Measurements from ENCODE around the gene OSBPL2.

Gene OSBPL2

DNA sequence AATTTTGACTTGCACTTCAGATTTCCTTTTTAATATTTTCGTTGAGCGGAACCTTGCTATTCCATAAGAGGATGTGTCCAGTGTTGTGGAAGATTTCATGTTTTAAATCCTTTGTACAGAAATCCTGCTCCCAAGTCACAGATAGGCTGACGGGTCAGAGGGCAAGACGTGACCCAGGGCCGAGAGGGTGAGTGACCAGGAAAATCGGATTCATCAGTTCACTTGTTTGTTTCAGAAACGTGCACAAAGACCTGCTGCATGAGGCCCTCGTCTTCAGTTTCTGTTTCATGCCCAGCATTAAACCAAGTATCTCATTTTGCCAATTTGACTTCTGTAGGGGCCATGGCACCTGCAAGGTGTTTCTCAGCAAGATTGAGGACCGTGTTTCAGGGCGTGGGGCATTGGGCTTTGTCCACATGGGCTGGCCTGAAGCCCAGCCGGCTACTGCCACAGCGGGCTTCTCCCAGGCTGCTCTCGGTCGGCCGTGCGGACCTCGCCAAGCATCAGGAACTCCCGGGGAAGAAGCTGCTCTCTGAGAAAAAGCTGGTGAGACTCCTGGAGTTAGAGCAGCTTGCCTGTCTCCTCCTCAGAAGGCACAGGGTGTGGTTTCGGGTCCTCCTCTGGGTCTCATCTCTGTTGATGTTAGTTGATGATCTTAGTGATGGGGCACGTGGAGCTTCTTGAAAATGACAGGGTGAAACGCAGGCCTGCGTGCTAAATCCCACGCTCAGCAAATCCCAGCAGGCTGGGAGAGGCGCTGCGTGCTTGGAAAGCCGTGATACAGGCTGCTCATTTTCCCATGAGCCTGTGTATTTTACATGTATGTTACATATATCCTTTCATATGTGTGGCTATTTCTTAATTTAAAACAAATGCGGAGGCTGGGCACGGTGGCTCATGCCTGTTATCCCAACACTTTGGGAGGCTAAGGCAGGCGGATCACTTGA lies 45.0 kb upstream of the OSBPL2 start:
- TF ChIP-seq RAD21 (IDR thresholded peaks at IDR 0.05; ENCODE audit: low read depth) (no peak), CEBPB (IDR thresholded peaks at IDR 0.05) (no peak), TCF12 (IDR thresholded peaks at IDR 0.05; ENCODE audit: low read depth) (no peak), EP300 (IDR thresholded peaks at IDR 0.05; ENCODE audit: borderline replicate concordance) (no peak), CREB1 (IDR thresholded peaks at IDR 0.05; ENCODE audit: low read depth) (no peak), EGR1 (IDR thresholded peaks at IDR 0.05) (no peak), FOXM1 (IDR thresholded peaks at IDR 0.05; ENCODE audit: borderline replicate concordance, low read depth) (no peak), YY1 (IDR thresholded peaks at IDR 0.05; ENCODE audit: low read depth) (no peak), TAF1 (IDR thresholded peaks at IDR 0.05; ENCODE audit: low read depth) (no peak), TEAD4 (IDR thresholded peaks at IDR 0.05) (no peak), NFIC (IDR thresholded peaks at IDR 0.05) (no peak), ZBTB7A (IDR thresholded peaks at IDR 0.05; ENCODE audit: low read depth) (no peak)
- TF ChIP-seq, protein P1, sequence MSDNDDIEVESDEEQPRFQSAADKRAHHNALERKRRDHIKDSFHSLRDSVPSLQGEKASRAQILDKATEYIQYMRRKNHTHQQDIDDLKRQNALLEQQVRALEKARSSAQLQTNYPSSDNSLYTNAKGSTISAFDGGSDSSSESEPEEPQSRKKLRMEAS (IDR thresholded peaks at IDR 0.05): no peak
- TF ChIP-seq, protein P2, sequence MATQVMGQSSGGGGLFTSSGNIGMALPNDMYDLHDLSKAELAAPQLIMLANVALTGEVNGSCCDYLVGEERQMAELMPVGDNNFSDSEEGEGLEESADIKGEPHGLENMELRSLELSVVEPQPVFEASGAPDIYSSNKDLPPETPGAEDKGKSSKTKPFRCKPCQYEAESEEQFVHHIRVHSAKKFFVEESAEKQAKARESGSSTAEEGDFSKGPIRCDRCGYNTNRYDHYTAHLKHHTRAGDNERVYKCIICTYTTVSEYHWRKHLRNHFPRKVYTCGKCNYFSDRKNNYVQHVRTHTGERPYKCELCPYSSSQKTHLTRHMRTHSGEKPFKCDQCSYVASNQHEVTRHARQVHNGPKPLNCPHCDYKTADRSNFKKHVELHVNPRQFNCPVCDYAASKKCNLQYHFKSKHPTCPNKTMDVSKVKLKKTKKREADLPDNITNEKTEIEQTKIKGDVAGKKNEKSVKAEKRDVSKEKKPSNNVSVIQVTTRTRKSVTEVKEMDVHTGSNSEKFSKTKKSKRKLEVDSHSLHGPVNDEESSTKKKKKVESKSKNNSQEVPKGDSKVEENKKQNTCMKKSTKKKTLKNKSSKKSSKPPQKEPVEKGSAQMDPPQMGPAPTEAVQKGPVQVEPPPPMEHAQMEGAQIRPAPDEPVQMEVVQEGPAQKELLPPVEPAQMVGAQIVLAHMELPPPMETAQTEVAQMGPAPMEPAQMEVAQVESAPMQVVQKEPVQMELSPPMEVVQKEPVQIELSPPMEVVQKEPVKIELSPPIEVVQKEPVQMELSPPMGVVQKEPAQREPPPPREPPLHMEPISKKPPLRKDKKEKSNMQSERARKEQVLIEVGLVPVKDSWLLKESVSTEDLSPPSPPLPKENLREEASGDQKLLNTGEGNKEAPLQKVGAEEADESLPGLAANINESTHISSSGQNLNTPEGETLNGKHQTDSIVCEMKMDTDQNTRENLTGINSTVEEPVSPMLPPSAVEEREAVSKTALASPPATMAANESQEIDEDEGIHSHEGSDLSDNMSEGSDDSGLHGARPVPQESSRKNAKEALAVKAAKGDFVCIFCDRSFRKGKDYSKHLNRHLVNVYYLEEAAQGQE (IDR thresholded peaks at IDR 0.05; ENCODE audit: low read depth): no peak
- TF ChIP-seq, protein P3, sequence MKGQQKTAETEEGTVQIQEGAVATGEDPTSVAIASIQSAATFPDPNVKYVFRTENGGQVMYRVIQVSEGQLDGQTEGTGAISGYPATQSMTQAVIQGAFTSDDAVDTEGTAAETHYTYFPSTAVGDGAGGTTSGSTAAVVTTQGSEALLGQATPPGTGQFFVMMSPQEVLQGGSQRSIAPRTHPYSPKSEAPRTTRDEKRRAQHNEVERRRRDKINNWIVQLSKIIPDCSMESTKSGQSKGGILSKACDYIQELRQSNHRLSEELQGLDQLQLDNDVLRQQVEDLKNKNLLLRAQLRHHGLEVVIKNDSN (IDR thresholded peaks at IDR 0.05): no peak

DNA sequence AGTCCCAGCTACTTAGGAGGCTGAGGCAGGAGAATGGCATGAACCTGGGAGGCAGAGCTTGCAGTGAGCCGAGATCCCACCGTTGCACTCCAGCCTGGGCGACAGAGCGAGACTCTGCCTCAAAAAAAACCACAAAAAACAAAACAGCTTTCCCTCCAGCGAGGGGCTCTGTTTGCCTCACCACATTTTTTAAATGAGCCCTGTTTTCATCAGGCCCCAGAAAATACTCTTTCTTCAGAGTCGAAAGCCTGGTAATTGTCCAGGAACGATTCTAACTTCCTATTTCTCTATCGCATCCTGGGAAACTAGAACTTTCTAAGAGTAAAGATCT lies 43.3 kb upstream of the OSBPL2 start:
- TF ChIP-seq, protein P2 (IDR thresholded peaks at IDR 0.05; ENCODE audit: low read depth): no peak
- TF ChIP-seq RAD21 (IDR thresholded peaks at IDR 0.05; ENCODE audit: low read depth): no peak
- TF ChIP-seq FOXM1 (IDR thresholded peaks at IDR 0.05; ENCODE audit: borderline replicate concordance, low read depth): no peak
- TF ChIP-seq TCF12 (IDR thresholded peaks at IDR 0.05; ENCODE audit: low read depth): no peak
- no peak for TF ChIP-seq EGR1 (IDR thresholded peaks at IDR 0.05)
- TF ChIP-seq TAF1 (IDR thresholded peaks at IDR 0.05; ENCODE audit: low read depth): no peak
- TF ChIP-seq, protein P1 (IDR thresholded peaks at IDR 0.05): no peak
- TF ChIP-seq NFIC (IDR thresholded peaks at IDR 0.05): no peak
- no peak for TF ChIP-seq YY1 (IDR thresholded peaks at IDR 0.05; ENCODE audit: low read depth)
- TF ChIP-seq CREB1 (IDR thresholded peaks at IDR 0.05; ENCODE audit: low read depth): no peak

DNA sequence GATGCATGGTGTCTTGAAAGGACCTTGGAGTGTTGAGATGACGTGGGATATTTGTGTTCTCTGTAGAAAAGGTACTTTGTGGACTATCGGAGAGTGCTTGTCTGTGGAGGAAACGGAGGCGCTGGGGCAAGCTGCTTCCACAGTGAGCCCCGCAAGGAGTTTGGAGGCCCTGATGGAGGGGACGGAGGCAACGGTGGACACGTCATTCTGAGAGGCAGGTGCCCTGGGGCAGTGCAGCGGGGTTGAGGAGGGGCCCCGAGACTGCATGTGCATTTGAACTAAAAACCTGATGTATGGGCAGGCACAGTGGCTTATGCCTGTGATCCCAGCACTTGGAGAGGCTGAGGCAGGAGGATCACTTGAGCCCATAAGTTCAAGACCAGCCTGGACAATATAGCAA lies 42.6 kb upstream of the OSBPL2 start:
- TF ChIP-seq YY1 (IDR thresholded peaks at IDR 0.05; ENCODE audit: low read depth) (no peak), TEAD4 (IDR thresholded peaks at IDR 0.05) (no peak), TCF12 (IDR thresholded peaks at IDR 0.05; ENCODE audit: low read depth) (no peak), EGR1 (IDR thresholded peaks at IDR 0.05) (no peak), FOXM1 (IDR thresholded peaks at IDR 0.05; ENCODE audit: borderline replicate concordance, low read depth) (no peak), RAD21 (IDR thresholded peaks at IDR 0.05; ENCODE audit: low read depth) (no peak), NFIC (IDR thresholded peaks at IDR 0.05) (no peak), TAF1 (IDR thresholded peaks at IDR 0.05; ENCODE audit: low read depth) (no peak), CEBPB (IDR thresholded peaks at IDR 0.05) (no peak), EP300 (IDR thresholded peaks at IDR 0.05; ENCODE audit: borderline replicate concordance) (no peak), CREB1 (IDR thresholded peaks at IDR 0.05; ENCODE audit: low read depth) (no peak), ZBTB7A (IDR thresholded peaks at IDR 0.05; ENCODE audit: low read depth) (no peak)
- TF ChIP-seq, protein P3 (IDR thresholded peaks at IDR 0.05): no peak
- TF ChIP-seq, protein P1 (IDR thresholded peaks at IDR 0.05): no peak

DNA sequence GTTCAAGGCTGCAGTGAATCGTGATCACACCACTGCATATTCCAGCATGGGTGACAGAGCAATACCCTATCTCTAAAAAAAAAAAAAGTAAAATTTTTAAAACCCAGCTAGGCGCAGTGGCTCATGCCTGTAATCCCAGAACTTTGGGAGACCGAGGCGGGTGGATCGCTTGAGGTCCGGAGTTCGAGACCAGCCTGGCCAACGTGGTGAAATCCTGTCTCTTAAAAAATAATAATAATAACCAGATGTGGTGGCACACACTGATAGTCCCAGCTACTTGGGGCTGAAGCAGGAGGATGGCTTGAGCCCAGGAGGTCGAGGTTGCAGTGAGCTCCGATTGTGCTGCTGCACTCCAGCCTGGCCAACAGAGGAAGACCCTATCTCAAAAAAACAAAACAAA lies 42.0 kb upstream of the OSBPL2 start:
- no peak for TF ChIP-seq CEBPB (IDR thresholded peaks at IDR 0.05)
- no peak for TF ChIP-seq TCF12 (IDR thresholded peaks at IDR 0.05; ENCODE audit: low read depth)
- no peak for TF ChIP-seq YY1 (IDR thresholded peaks at IDR 0.05; ENCODE audit: low read depth)
- TF ChIP-seq TAF1 (IDR thresholded peaks at IDR 0.05; ENCODE audit: low read depth): no peak
- no peak for TF ChIP-seq EGR1 (IDR thresholded peaks at IDR 0.05)
- no peak for TF ChIP-seq EP300 (IDR thresholded peaks at IDR 0.05; ENCODE audit: borderline replicate concordance)
- TF ChIP-seq, protein P2 (IDR thresholded peaks at IDR 0.05; ENCODE audit: low read depth): no peak
- TF ChIP-seq, protein P1 (IDR thresholded peaks at IDR 0.05): no peak
- TF ChIP-seq, protein P3 (IDR thresholded peaks at IDR 0.05): no peak
- no peak for TF ChIP-seq FOXM1 (IDR thresholded peaks at IDR 0.05; ENCODE audit: borderline replicate concordance, low read depth)
- no peak for TF ChIP-seq ZBTB7A (IDR thresholded peaks at IDR 0.05; ENCODE audit: low read depth)
- no peak for TF ChIP-seq TEAD4 (IDR thresholded peaks at IDR 0.05)
- no peak for TF ChIP-seq CREB1 (IDR thresholded peaks at IDR 0.05; ENCODE audit: low read depth)
- no peak for TF ChIP-seq NFIC (IDR thresholded peaks at IDR 0.05)

Data from Ishikawa (cell line).